WTC11 (cell line): ENCODE results near the gene ZNF808. TPM values are rescaled to one million over a fixed set of nuclear protein-coding genes. Genes with fewer than 3 reads are reported as not detected.

ENCODE experiments used
- ATAC-seq: fragments of 200-7000 bp; cut with Tn5 transposase; 2 replicates; pipeline ENCODE4 v1.10.0; 2021; ENCODE audit warnings: mild to moderate bottlenecking, moderate library complexity
- CTCF ChIA-PET: fragments of 300-600 bp; sonication (Branson Sonifier 250); formaldehyde crosslinking; loops from one replicate; lab custom pipeline; 2021; ENCODE audit warnings: antibody characterized with exemption; lab: Charles Lee
- POLR2A ChIA-PET: fragments of 350-600 bp; sonication (Branson Sonifier 250); formaldehyde crosslinking; loops from one replicate; lab custom pipeline; 2021; ENCODE audit warnings: antibody characterized with exemption; lab: Charles Lee
- DNase-seq: peaks from one replicate; pipeline ENCODE4 v3.0.0; 2021; ENCODE audit warnings: low spot score
- H3K27ac Mint-ChIP-seq: 2 replicates; pipeline ENCODE4 v1.8.0; 2021; ENCODE audit warnings: mixed read lengths
- H3K27me3 Mint-ChIP-seq: 2 replicates; pipeline ENCODE4 v1.8.0; 2021; ENCODE audit warnings: low read depth, mild to moderate bottlenecking, moderate library complexity, mixed read lengths
- H3K36me3 Mint-ChIP-seq: 2 replicates; pipeline ENCODE4 v1.8.0; 2021; ENCODE audit warnings: mixed read lengths
- H3K4me1 Mint-ChIP-seq: 2 replicates; pipeline ENCODE4 v1.8.0; 2022; ENCODE audit warnings: mixed read lengths
- H3K4me3 Mint-ChIP-seq: 2 replicates; pipeline ENCODE4 v1.8.0; 2021; ENCODE audit warnings: mild to moderate bottlenecking, moderate library complexity, mixed read lengths
- H3K9me3 Mint-ChIP-seq: 2 replicates; pipeline ENCODE4 v1.8.0; 2021; ENCODE audit warnings: mixed read lengths
- AFF4 ChIP-seq: sonication (generic); formaldehyde crosslinking; IDR thresholded peaks from 2 replicates; pipeline ENCODE4 v1.8.1; 2023; ENCODE audit warnings: mild to moderate bottlenecking, missing genetic modification reagents, borderline replicate concordance
- CDX4 ChIP-seq: fragments of 250-450 bp; sonication (Bioruptor Pico); IDR thresholded peaks from 2 replicates; pipeline ENCODE4 v1.9.0; 2021; ENCODE audit warnings: moderate library complexity, mild to moderate bottlenecking, inconsistent platforms, borderline replicate concordance
- CREM ChIP-seq: sonication (generic); formaldehyde crosslinking; IDR thresholded peaks from 2 replicates; pipeline ENCODE4 v1.8.1; 2022; ENCODE audit warnings: mild to moderate bottlenecking, missing genetic modification reagents, moderate library complexity
- E2F1 ChIP-seq: sonication (generic); formaldehyde crosslinking; IDR thresholded peaks from 2 replicates; pipeline ENCODE4 v1.8.0; 2022; ENCODE audit warnings: mild to moderate bottlenecking, missing genetic modification reagents
- HMGA2 ChIP-seq: fragments of 250-450 bp; sonication (Bioruptor Pico); IDR thresholded peaks from 2 replicates; pipeline ENCODE4 v1.4.0; 2021; ENCODE audit warnings: mild to moderate bottlenecking, moderate library complexity
- IRF2 ChIP-seq: sonication (generic); formaldehyde crosslinking; IDR thresholded peaks from 2 replicates; pipeline ENCODE4 v1.8.0; 2022; ENCODE audit warnings: low read depth, missing genetic modification reagents, borderline replicate concordance
- KAT7 ChIP-seq: sonication (generic); formaldehyde crosslinking; IDR thresholded peaks from 2 replicates; pipeline ENCODE4 v1.8.1; 2023; ENCODE audit warnings: missing genetic modification reagents, mild to moderate bottlenecking, borderline replicate concordance
- MXD4 ChIP-seq: fragments of 250-450 bp; sonication (Bioruptor Pico); IDR thresholded peaks from 2 replicates; pipeline ENCODE4 v1.8.0; 2021; ENCODE audit warnings: mild to moderate bottlenecking, moderate library complexity, borderline replicate concordance
- NFE2L1 ChIP-seq: sonication (generic); formaldehyde crosslinking; IDR thresholded peaks from 2 replicates; pipeline ENCODE4 v1.8.1; 2023; ENCODE audit warnings: missing genetic modification reagents
- NR3C1 ChIP-seq: sonication (generic); formaldehyde crosslinking; conservative IDR thresholded peaks from 2 replicates; pipeline ENCODE4 v1.8.1; 2023; ENCODE audit warnings: low read depth, mild to moderate bottlenecking, missing genetic modification reagents
- ZNF121 ChIP-seq: sonication (generic); formaldehyde crosslinking; IDR thresholded peaks from 2 replicates; pipeline ENCODE4 v1.8.0; 2023; ENCODE audit warnings: missing genetic modification reagents
- ZNF281 ChIP-seq: sonication (generic); formaldehyde crosslinking; IDR thresholded peaks from 2 replicates; pipeline ENCODE4 v1.8.0; 2023; ENCODE audit warnings: mild to moderate bottlenecking, missing genetic modification reagents
- ZNF396 ChIP-seq: fragments of 250-450 bp; sonication (Bioruptor Pico); IDR thresholded peaks from 2 replicates; pipeline ENCODE4 v1.8.0; 2021; ENCODE audit warnings: mild to moderate bottlenecking, moderate library complexity, borderline replicate concordance
- ZNF416 ChIP-seq: fragments of 250-450 bp; sonication (Bioruptor Pico); IDR thresholded peaks from 2 replicates; pipeline ENCODE4 v1.9.0; 2021; ENCODE audit warnings: mild to moderate bottlenecking, inconsistent platforms
- ZNF512 ChIP-seq: sonication (generic); formaldehyde crosslinking; IDR thresholded peaks from 2 replicates; pipeline ENCODE4 v1.8.1; 2022; ENCODE audit warnings: missing genetic modification reagents, borderline replicate concordance
- total RNA-seq: library from RNA; stranded (reverse); gene quantifications from 3 replicates; pipeline ENCODE4 v1.2.3, GENCODE V29; 2021

ZNF808 gene
- total RNA-seq, 1 experiment from 2014 or later = 59.2 TPM

- TF ChIP-seq E2F1 (CRISPR knock-in tag) = peak; percentile 46; the same call in 1 of the 2 replicates
- TF ChIP-seq KAT7 = no peak
- no peak for TF ChIP-seq ZNF512 (CRISPR knock-in tag)
- TF ChIP-seq AFF4 (CRISPR knock-in tag) = no peak
- TF ChIP-seq IRF2 (CRISPR knock-in tag) = no peak
- no peak for TF ChIP-seq NR3C1 (CRISPR knock-in tag)
These were observed 34.4 kb upstream of the ZNF808 start (continued) for GRCh38 chr19:52492994-52493470.

GRCh38 chr19:52494518-52494917 is 33.0 kb upstream of the ZNF808 start:
- POLR2A ChIA-PET = interaction anchor here (0.7 kb wide), 2 partner anchors 238 to 642 kb away, joined by 3 to 4 read pairs; no protein-coding TSS in a partner anchor
- TF ChIP-seq HMGA2 (CRISPR knock-in tag) = no peak
- TF ChIP-seq MXD4 = no peak
- TF ChIP-seq ZNF396 (CRISPR knock-in tag) = no peak
- no peak for TF ChIP-seq ZNF121 (CRISPR knock-in tag)
- TF ChIP-seq CREM (CRISPR knock-in tag) = no peak
- TF ChIP-seq NFE2L1 (CRISPR knock-in tag) = no peak
- TF ChIP-seq ZNF281 (CRISPR knock-in tag) = no peak
- TF ChIP-seq CDX4 (CRISPR knock-in tag) = no peak
- no peak for TF ChIP-seq ZNF416 (CRISPR knock-in tag)
- TF ChIP-seq, all 79 proteins: peak for 0
- H3K27me3 Mint-ChIP-seq = peaks cover 54% of the 10 kb centered on the region
- DNase-seq (no peak), ATAC-seq (no peak)
- H3K9me3 Mint-ChIP-seq = peaks cover 4% of the 10 kb centered on the region; the same call in 1 of the 2 replicates
- peak overlapping the region; percentile 87 for H3K4me3 Mint-ChIP-seq
- H3K27ac Mint-ChIP-seq = no peak overlapping the region
- H3K36me3 Mint-ChIP-seq = peaks cover 16% of the 10 kb centered on the region
- peaks cover 31% of the 10 kb centered on the region for H3K4me1 Mint-ChIP-seq
- CTCF ChIA-PET = no interaction called here
